GM23338 (cell line): ENCODE data around the gene HOXC5. TPM values are rescaled to one million over a fixed set of nuclear protein-coding genes. Genes with fewer than 3 reads are reported as not detected.
A peak's percentile ranks its signal among the peaks of the same experiment; 100 is the strongest.

Experiments
- ATAC-seq: fragments of 200-7000 bp; cut with Tn5 transposase; 3 replicates; pipeline ENCODE4 v1.9.1; 2020
- DNase-seq: peaks from one replicate; pipeline ENCODE4 v3.0.0-alpha.2; 2015; ENCODE audit warnings: low spot score
- H2AFZ ChIP-seq: fragments of 200-600 bp; sonication (generic); 2 replicates; pipeline ENCODE4 v1.8.0; 2016; ENCODE audit warnings: antibody characterized with exemption, mild to moderate bottlenecking, moderate library complexity
- H3F3A ChIP-seq: fragments of 200-600 bp; sonication (generic); replicated peaks from 2 replicates; pipeline ENCODE4 v1.8.0; 2017; ENCODE audit warnings: antibody characterized with exemption, mixed run types, low read depth
- H3K27ac ChIP-seq: fragments of 200-600 bp; sonication (generic); 2 replicates; pipeline ENCODE4 v1.6.1; 2016; ENCODE audit warnings: low read depth
- H3K27me3 ChIP-seq: fragments of 200-600 bp; sonication (generic); 2 replicates; pipeline ENCODE4 v1.8.0; 2016; ENCODE audit warnings: mild to moderate bottlenecking, mixed run types, moderate library complexity; ENCODE audit not compliant: insufficient read depth
- H3K36me3 ChIP-seq: fragments of 200-600 bp; sonication (generic); 2 replicates; pipeline ENCODE4 v1.8.0; 2016; ENCODE audit warnings: mild to moderate bottlenecking; ENCODE audit not compliant: insufficient read depth
- H3K4me1 ChIP-seq: fragments of 200-600 bp; sonication (generic); 2 replicates; pipeline ENCODE4 v1.8.0; 2016; ENCODE audit warnings: mild to moderate bottlenecking, moderate library complexity; ENCODE audit not compliant: insufficient read depth
- H3K4me2 ChIP-seq: fragments of 200-600 bp; sonication (generic); 2 replicates; pipeline ENCODE4 v1.7.1; 2017; ENCODE audit warnings: mixed run types
- H3K4me3 ChIP-seq: fragments of 200-600 bp; sonication (generic); 2 replicates; pipeline ENCODE4 v1.6.1; 2016; ENCODE audit warnings: mixed run types
- H3K79me2 ChIP-seq: fragments of 200-600 bp; sonication (generic); replicated peaks from 2 replicates; pipeline ENCODE4 v1.8.0; 2017; ENCODE audit warnings: mild to moderate bottlenecking; ENCODE audit not compliant: insufficient read depth
- H3K9me2 ChIP-seq: fragments of 200-600 bp; sonication (generic); 2 replicates; pipeline ENCODE4 v1.8.0; 2017; ENCODE audit not compliant: insufficient read depth
- H4K20me1 ChIP-seq: fragments of 200-600 bp; sonication (generic); replicated peaks from 2 replicates; pipeline ENCODE4 v1.8.0; 2017; ENCODE audit warnings: mild to moderate bottlenecking; ENCODE audit not compliant: insufficient read depth
- H3K27ac Mint-ChIP-seq: 2 replicates; pipeline ENCODE4 v1.8.0; 2020; ENCODE audit warnings: inconsistent platforms, mild to moderate bottlenecking, moderate library complexity, mixed read lengths
- H3K27me3 Mint-ChIP-seq: 3 replicates; pipeline ENCODE4 v1.8.0; 2022; ENCODE audit warnings: low read depth, mild to moderate bottlenecking, moderate library complexity, mixed read lengths, inconsistent platforms; ENCODE audit not compliant: insufficient read depth, poor library complexity
- H3K36me3 Mint-ChIP-seq: 3 replicates; pipeline ENCODE4 v1.8.0; 2021; ENCODE audit warnings: low read depth, mild to moderate bottlenecking, inconsistent platforms, moderate library complexity, mixed read lengths
- H3K4me1 Mint-ChIP-seq: 3 replicates; pipeline ENCODE4 v1.8.0; 2020; ENCODE audit warnings: mild to moderate bottlenecking, inconsistent platforms, mixed read lengths
- H3K4me3 Mint-ChIP-seq: 3 replicates; pipeline ENCODE4 v1.8.0; 2021; ENCODE audit warnings: moderate library complexity, mild to moderate bottlenecking, inconsistent platforms, mixed read lengths
- H3K9me3 Mint-ChIP-seq: 3 replicates; pipeline ENCODE4 v1.8.0; 2020; ENCODE audit warnings: moderate library complexity, mild to moderate bottlenecking, inconsistent platforms, mixed read lengths
- CREB1 ChIP-seq: fragments of 250-450 bp; sonication (Bioruptor Pico); IDR thresholded peaks from 2 replicates; pipeline ENCODE4 v1.5.0; 2020; ENCODE audit warnings: low read depth, mild to moderate bottlenecking, moderate library complexity
- CTCF ChIP-seq, 2 experiments: fragments of 200-600 bp in 1 of 2; sonication (generic) in 1 of 2; conservative IDR thresholded peaks; 2 replicates each; pipeline versions ENCODE4 v1.5.1 to v1.6.1; 2016 to 2017; ENCODE audit warnings: antibody characterized with exemption in 2 of 2, low read depth in 2 of 2, mild to moderate bottlenecking in 2 of 2, moderate library complexity in 1 of 2
- EZH2 ChIP-seq: fragments of 200-600 bp; sonication (generic); IDR thresholded peaks from one replicate; pipeline ENCODE4 v1.8.0; 2017; ENCODE audit warnings: antibody characterized with exemption, mild to moderate bottlenecking, low read depth; ENCODE audit not compliant: unreplicated experiment
- EZH2phosphoT487 ChIP-seq: fragments of 200-600 bp; sonication (generic); IDR thresholded peaks from one replicate; pipeline ENCODE4 v1.8.1; 2018; ENCODE audit warnings: antibody characterized with exemption; ENCODE audit not compliant: unreplicated experiment
- POLR2AphosphoS5 ChIP-seq: IDR thresholded peaks from 2 replicates; pipeline ENCODE4 v1.6.1; 2016; ENCODE audit warnings: antibody characterized with exemption, low read depth
- ZNF114 ChIP-seq: fragments of 250-450 bp; sonication (Bioruptor Pico); IDR thresholded peaks from 2 replicates; pipeline ENCODE4 v1.5.0; 2020; ENCODE audit warnings: mild to moderate bottlenecking, moderate library complexity
- polyA plus RNA-seq: library from polyadenylated mRNA; unstranded; fragments of >200 nt; fragmentation: Nextera tagmentation; extraction: Ambion mirVana; gene quantifications from 2 replicates; pipeline ENCODE4 v1.2.1, GENCODE V29; 2016
- total RNA-seq: library from RNA; depleted of rRNA; stranded (reverse); fragments of >200 nt; shearing (Covaris generic); gene quantifications from 2 replicates; pipeline ENCODE4 v1.2.3, GENCODE V29; 2014

Gene HOXC5
- total and polyA plus RNA-seq, 2 experiments from 2014 or later: not detected

- peak overlapping the region; percentile 31 for H3K4me2 ChIP-seq
- Mint-ChIP-seq H3K27me3 (peaks cover 99% of the 10 kb centered on the region), H3K9me3 (no peaks in the 10 kb centered on the region; the same call in 1 of the 3 replicates), H3K27ac (no peak overlapping the region), H3K4me3 (no peak overlapping the region), H3K4me1 (peaks cover 62% of the 10 kb centered on the region), H3K36me3 (no peaks in the 10 kb centered on the region)
- no peak overlapping the region for H3K4me3 ChIP-seq
- DNase-seq (no peak), ATAC-seq (no peak)
- peaks cover 25% of the 10 kb centered on the region; the same call in 1 of the 2 replicates for H4K20me1 ChIP-seq
- H3K27me3 ChIP-seq: peaks cover 100% of the 10 kb centered on the region
- H3K27ac ChIP-seq: no peak overlapping the region
- H3K9me2 ChIP-seq: no peaks in the 10 kb centered on the region
- H3K36me3 ChIP-seq: no peaks in the 10 kb centered on the region
- no peak for TF ChIP-seq ZNF114 (CRISPR knock-in tag)
- TF ChIP-seq EZH2: peak; percentile 48
- peaks cover 54% of the 10 kb centered on the region for H3F3A ChIP-seq
- H3K79me2 ChIP-seq: no peaks in the 10 kb centered on the region
- H2AFZ ChIP-seq: no peak overlapping the region
- H3K4me1 ChIP-seq: peaks cover 93% of the 10 kb centered on the region
Observed at GRCh38 chr12:54056110-54056509, 23.3 kb downstream of the HOXC5 start.

GRCh38 chr12:54058128-54058768 lies 25.4 kb downstream of the HOXC5 start:
- Histone ChIP-seq H4K20me1 (peaks cover 18% of the 10 kb centered on the region; the same call in 1 of the 2 replicates), H3K27me3 (peaks cover 100% of the 10 kb centered on the region), H3K4me3 (no peak overlapping the region; the same call in 1 of the 2 replicates), H3K27ac (no peak overlapping the region), H3K4me1 (peaks cover 87% of the 10 kb centered on the region), H3K36me3 (no peaks in the 10 kb centered on the region), H3K79me2 (no peaks in the 10 kb centered on the region), H3K4me2 (peak overlapping the region; percentile 68), H2AFZ (no peak overlapping the region), H3K9me2 (no peaks in the 10 kb centered on the region), H3F3A (peaks cover 36% of the 10 kb centered on the region)
- H3K4me3 Mint-ChIP-seq: peak overlapping the region; percentile 11; the same call in 1 of the 3 replicates
- no peak overlapping the region for H3K27ac Mint-ChIP-seq
- H3K4me1 Mint-ChIP-seq: peaks cover 58% of the 10 kb centered on the region
- TF ChIP-seq ZNF114 (CRISPR knock-in tag) (no peak), CREB1 (CRISPR knock-in tag) (no peak), EZH2phosphoT487 (peak; percentile 62), POLR2AphosphoS5 (no peak), EZH2 (peak; percentile 95)
- ATAC-seq (peak; percentile 40), DNase-seq (no peak)
- H3K27me3 Mint-ChIP-seq: peaks cover 99% of the 10 kb centered on the region
- no peaks in the 10 kb centered on the region for H3K36me3 Mint-ChIP-seq
- no peaks in the 10 kb centered on the region; the same call in 2 of the 3 replicates for H3K9me3 Mint-ChIP-seq

DNA sequence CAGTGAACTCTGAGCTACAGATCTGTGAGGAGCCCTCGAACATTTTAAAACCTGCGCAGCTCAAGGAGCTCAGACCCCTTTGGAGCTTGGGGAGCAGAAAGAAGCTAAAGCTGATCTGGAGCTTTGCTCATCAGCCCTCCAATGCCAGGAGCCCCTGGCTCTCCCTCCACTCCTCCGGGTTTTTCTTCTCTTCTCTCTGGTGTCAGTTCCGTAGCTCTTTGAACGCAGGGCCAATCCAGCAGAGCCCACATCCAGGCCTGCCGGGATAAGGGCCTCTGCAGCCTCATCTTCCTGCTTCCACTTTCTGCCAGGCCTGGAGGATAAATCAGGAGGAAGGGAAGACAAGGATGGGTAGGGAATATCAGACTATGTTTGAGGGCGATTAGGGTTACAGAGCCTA lies 26.8 kb downstream of the HOXC5 start:
- DNase-seq: no peak

More for the DNA sequence above, 26.8 kb downstream of the HOXC5 start:
- Histone ChIP-seq H3K27ac (no peak overlapping the region), H4K20me1 (peaks cover 18% of the 10 kb centered on the region; the same call in 1 of the 2 replicates), H3F3A (peaks cover 32% of the 10 kb centered on the region), H3K4me2 (peak overlapping the region; percentile 58; the same call in 1 of the 2 replicates), H3K27me3 (peaks cover 100% of the 10 kb centered on the region), H2AFZ (no peak overlapping the region), H3K4me1 (peaks cover 75% of the 10 kb centered on the region), H3K4me3 (no peak overlapping the region), H3K79me2 (no peaks in the 10 kb centered on the region), H3K36me3 (no peaks in the 10 kb centered on the region), H3K9me2 (no peaks in the 10 kb centered on the region)
- no peak overlapping the region for H3K27ac Mint-ChIP-seq
- peaks cover 98% of the 10 kb centered on the region for H3K27me3 Mint-ChIP-seq
- TF ChIP-seq EZH2 (peak; percentile 86), CTCF (conservative IDR thresholded peaks at IDR 0.05; ENCODE audit: low read depth in 2 of 2) (no peak)
- H3K4me1 Mint-ChIP-seq: peaks cover 53% of the 10 kb centered on the region
- H3K9me3 Mint-ChIP-seq: no peaks in the 10 kb centered on the region; the same call in 2 of the 3 replicates
- ATAC-seq: peak; percentile 12
- H3K36me3 Mint-ChIP-seq: no peaks in the 10 kb centered on the region
- no peak overlapping the region; the same call in 2 of the 3 replicates for H3K4me3 Mint-ChIP-seq
